Measurements from ENCODE around the gene PANK1. TPM values are rescaled to one million over a fixed set of nuclear protein-coding genes. Genes with fewer than 3 reads are reported as not detected.

The PANK1 gene
- total RNA-seq, 1 donor from 2014 or later: 6.0 TPM

- DNase-seq (ENCODE audit: low spot score): no peak
These were observed 7.0 kb upstream of the PANK1 start for GRCh38 chr10:89651916-89652573.

GRCh38 chr10:89651205-89651915, 6.3 kb upstream of the PANK1 start:
- DNase-seq (ENCODE audit: low spot score): no peak

GRCh38 chr10:89649051-89649450, 4.0 kb upstream of the PANK1 start:
- DNase-seq (ENCODE audit: low spot score): no peak

GRCh38 chr10:89648074-89648473, 3.0 kb upstream of the PANK1 start:
- no peak for DNase-seq (ENCODE audit: low spot score)

GRCh38 chr10:89646889-89647657, 2.0 kb upstream of the PANK1 start:
- DNase-seq (ENCODE audit: low spot score): peak; percentile 83

- DNase-seq (ENCODE audit: low spot score): no peak
These were observed 715 bp upstream of the PANK1 start for GRCh38 chr10:89645742-89646172.

- no peak for DNase-seq (ENCODE audit: low spot score)
These were observed 413 bp downstream of the PANK1 start for GRCh38 chr10:89644691-89644966.

GRCh38 chr10:89643812-89644690, 991 bp downstream of the PANK1 start:
- DNase-seq (ENCODE audit: low spot score): peak; percentile 99

- DNase-seq (ENCODE audit: low spot score): no peak
These were observed 1.6 kb downstream of the PANK1 start for GRCh38 chr10:89643431-89643811.

- no peak for DNase-seq (ENCODE audit: low spot score)
These were observed 2.8 kb downstream of the PANK1 start for GRCh38 chr10:89642193-89642592.

- DNase-seq (ENCODE audit: low spot score): no peak
These were observed 4.8 kb downstream of the PANK1 start for GRCh38 chr10:89640241-89640640.

- no peak for DNase-seq (ENCODE audit: low spot score)
These were observed 5.7 kb downstream of the PANK1 start for GRCh38 chr10:89639326-89639725.

- DNase-seq (ENCODE audit: low spot score): no peak
These were observed 7.9 kb downstream of the PANK1 start for GRCh38 chr10:89637113-89637512.

- DNase-seq (ENCODE audit: low spot score): no peak
These were observed 10.4 kb downstream of the PANK1 start for GRCh38 chr10:89634637-89635036.

- DNase-seq (ENCODE audit: low spot score): no peak
These were observed 11.6 kb downstream of the PANK1 start for GRCh38 chr10:89633484-89633883.

- DNase-seq (ENCODE audit: low spot score): no peak
These were observed 12.2 kb downstream of the PANK1 start for GRCh38 chr10:89632824-89633223.

- DNase-seq (ENCODE audit: low spot score): no peak
These were observed 17.2 kb downstream of the PANK1 start for GRCh38 chr10:89627830-89628229.

GRCh38 chr10:89625041-89625765, 19.8 kb downstream of the PANK1 start:
- DNase-seq (ENCODE audit: low spot score): no peak

- no peak for DNase-seq (ENCODE audit: low spot score)
These were observed 21.0 kb downstream of the PANK1 start for GRCh38 chr10:89624020-89624419.

- DNase-seq (ENCODE audit: low spot score): no peak
These were observed 22.9 kb downstream of the PANK1 start for GRCh38 chr10:89622151-89622550.

- DNase-seq (ENCODE audit: low spot score): no peak
These were observed 23.6 kb downstream of the PANK1 start for GRCh38 chr10:89621438-89621837.

All from umbilical cord (tissue), 2 donors.